HepG2 (cell line): ENCODE measurements around the gene DHX30. TPM values are rescaled to one million over a fixed set of nuclear protein-coding genes. Genes with fewer than 3 reads are reported as not detected.

ENCODE experiments used
- BCL3 ChIP-seq: sonication (generic); formaldehyde crosslinking; IDR thresholded peaks from 2 replicates; pipeline ENCODE4 v1.5.1; 2020; ENCODE audit warnings: mild to moderate bottlenecking, missing genetic modification reagents, moderate library complexity
- BRD4 ChIP-seq: sonication (generic); formaldehyde crosslinking; IDR thresholded peaks from 2 replicates; pipeline ENCODE4 v1.4.0; 2020; ENCODE audit warnings: missing genetic modification reagents
- CHD2 ChIP-seq: IDR thresholded peaks from 2 replicates; pipeline ENCODE4 v1.6.1; 2011; ENCODE audit warnings: low read depth, low read length, improper control_type of control experiment
- ELF1 ChIP-seq: sonication (generic); formaldehyde crosslinking; IDR thresholded peaks from 2 replicates; pipeline ENCODE4 v1.4.0; 2020; ENCODE audit warnings: missing genetic modification reagents
- FOXM1 ChIP-seq: sonication (generic); formaldehyde crosslinking; IDR thresholded peaks from 2 replicates; pipeline ENCODE4 v1.5.0; 2020; ENCODE audit warnings: missing genetic modification reagents
- MED1 ChIP-seq: sonication (generic); formaldehyde crosslinking; IDR thresholded peaks from 2 replicates; pipeline ENCODE4 v1.4.0; 2020; ENCODE audit warnings: missing genetic modification reagents
- NFE2 ChIP-seq: sonication (generic); formaldehyde crosslinking; IDR thresholded peaks from 2 replicates; pipeline ENCODE4 v1.4.0; 2020; ENCODE audit warnings: missing genetic modification reagents
- NRL ChIP-seq: sonication (generic); formaldehyde crosslinking; IDR thresholded peaks from 2 replicates; pipeline ENCODE4 v1.5.0; 2020; ENCODE audit warnings: missing genetic modification reagents, mild to moderate bottlenecking, moderate library complexity, borderline replicate concordance
- SNAPC2 ChIP-seq: sonication (generic); formaldehyde crosslinking; IDR thresholded peaks from 2 replicates; pipeline ENCODE4 v1.8.1; 2022; ENCODE audit warnings: mild to moderate bottlenecking, missing genetic modification reagents
- SRF ChIP-seq: IDR thresholded peaks from 2 replicates; pipeline ENCODE4 v1.6.1; 2011; ENCODE audit warnings: mild to moderate bottlenecking, low read depth, low read length, moderate library complexity
- SYNCRIP ChIP-seq: fragments of 200-400 bp; formaldehyde crosslinking; IDR thresholded peaks from 2 replicates; pipeline ENCODE4 v1.6.1; 2018; ENCODE audit warnings: mild to moderate bottlenecking, low read depth, low read length; ENCODE audit not compliant: insufficient read depth
- ZFP1 ChIP-seq: IDR thresholded peaks from 2 replicates; pipeline ENCODE4 v1.6.1; 2016
- ZNF124 ChIP-seq: sonication (generic); formaldehyde crosslinking; IDR thresholded peaks from 2 replicates; pipeline ENCODE4 v1.4.0; 2020; ENCODE audit warnings: missing genetic modification reagents
- ZNF136 ChIP-seq: sonication (generic); formaldehyde crosslinking; IDR thresholded peaks from 2 replicates; pipeline ENCODE4 v1.8.1; 2022; ENCODE audit warnings: low read depth, mild to moderate bottlenecking, moderate library complexity, missing genetic modification reagents
- ZNF205 ChIP-seq: IDR thresholded peaks from 2 replicates; pipeline ENCODE4 v1.6.1; 2018; ENCODE audit warnings: missing biosample characterization, missing genetic modification reagents
- ZNF230 ChIP-seq: sonication (generic); formaldehyde crosslinking; IDR thresholded peaks from 2 replicates; pipeline ENCODE4 v1.4.0; 2020; ENCODE audit warnings: mild to moderate bottlenecking, missing genetic modification reagents
- ZNF33B ChIP-seq: sonication (generic); formaldehyde crosslinking; IDR thresholded peaks from 2 replicates; pipeline ENCODE4 v1.5.1; 2020; ENCODE audit warnings: mild to moderate bottlenecking, missing genetic modification reagents
- ZXDC ChIP-seq: sonication (generic); formaldehyde crosslinking; IDR thresholded peaks from 2 replicates; pipeline ENCODE4 v1.5.0; 2020; ENCODE audit warnings: mild to moderate bottlenecking, missing genetic modification reagents
- polyA plus RNA-seq, 8 experiments: library from polyadenylated mRNA; depleted of rRNA in 3 of 8; stranded (reverse) in 7 of 8; unstranded in 1 of 8; fragments of >200 nt; fragmentation: Illumina TruSeq in 4 of 8; extraction: Trizol in 4 of 8; gene quantifications; 2 replicates each; pipeline versions ENCODE4 v1.2.1 to v1.2.3, GENCODE V29; 2011 to 2016; ENCODE audit warnings: low read depth in 4 of 8, missing spikeins in 1 of 8, mixed read lengths in 1 of 8; ENCODE audit not compliant: insufficient read depth in 1 of 8
- total RNA-seq, 5 experiments: library from RNA; depleted of rRNA; stranded (reverse); fragments of >200 nt; fragmentation: Illumina TruSeq; extraction: Trizol; gene quantifications; 2 replicates each; pipeline ENCODE4 v1.2.3, GENCODE V29; 2016; ENCODE audit warnings: low read depth in 1 of 5
- TF ChIP-seq, protein P1 (sequence below): sonication (generic); formaldehyde crosslinking; IDR thresholded peaks from 2 replicates; pipeline ENCODE4 v1.4.0; 2020; ENCODE audit warnings: missing genetic modification reagents
- TF ChIP-seq, protein P2 (sequence below): sonication (generic); formaldehyde crosslinking; IDR thresholded peaks from 2 replicates; pipeline ENCODE4 v1.4.0; 2020; ENCODE audit warnings: missing genetic modification reagents, borderline replicate concordance
- TF ChIP-seq, protein P3 (sequence below): sonication (generic); formaldehyde crosslinking; IDR thresholded peaks from 2 replicates; pipeline ENCODE4 v1.5.0; 2020; ENCODE audit warnings: missing genetic modification reagents

DHX30 gene
- total and polyA plus RNA-seq, 2 of the 13 experiments (the other 11 are each of a cell fraction or from before 2014, with no cell fraction given) = 30.6 to 59.4 TPM

- TF ChIP-seq, protein P1, sequence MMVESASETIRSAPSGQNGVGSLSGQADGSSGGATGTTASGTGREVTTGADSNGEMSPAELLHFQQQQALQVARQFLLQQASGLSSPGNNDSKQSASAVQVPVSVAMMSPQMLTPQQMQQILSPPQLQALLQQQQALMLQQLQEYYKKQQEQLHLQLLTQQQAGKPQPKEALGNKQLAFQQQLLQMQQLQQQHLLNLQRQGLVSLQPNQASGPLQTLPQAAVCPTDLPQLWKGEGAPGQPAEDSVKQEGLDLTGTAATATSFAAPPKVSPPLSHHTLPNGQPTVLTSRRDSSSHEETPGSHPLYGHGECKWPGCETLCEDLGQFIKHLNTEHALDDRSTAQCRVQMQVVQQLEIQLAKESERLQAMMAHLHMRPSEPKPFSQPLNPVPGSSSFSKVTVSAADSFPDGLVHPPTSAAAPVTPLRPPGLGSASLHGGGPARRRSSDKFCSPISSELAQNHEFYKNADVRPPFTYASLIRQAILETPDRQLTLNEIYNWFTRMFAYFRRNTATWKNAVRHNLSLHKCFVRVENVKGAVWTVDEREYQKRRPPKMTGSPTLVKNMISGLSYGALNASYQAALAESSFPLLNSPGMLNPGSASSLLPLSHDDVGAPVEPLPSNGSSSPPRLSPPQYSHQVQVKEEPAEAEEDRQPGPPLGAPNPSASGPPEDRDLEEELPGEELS (CRISPR knock-in tag) = no peak
- no peak; the same call in 1 of the 2 replicates for TF ChIP-seq ZNF33B (CRISPR knock-in tag)
- no peak for TF ChIP-seq ZFP1 (CRISPR knock-in tag)
- TF ChIP-seq, protein P2, sequence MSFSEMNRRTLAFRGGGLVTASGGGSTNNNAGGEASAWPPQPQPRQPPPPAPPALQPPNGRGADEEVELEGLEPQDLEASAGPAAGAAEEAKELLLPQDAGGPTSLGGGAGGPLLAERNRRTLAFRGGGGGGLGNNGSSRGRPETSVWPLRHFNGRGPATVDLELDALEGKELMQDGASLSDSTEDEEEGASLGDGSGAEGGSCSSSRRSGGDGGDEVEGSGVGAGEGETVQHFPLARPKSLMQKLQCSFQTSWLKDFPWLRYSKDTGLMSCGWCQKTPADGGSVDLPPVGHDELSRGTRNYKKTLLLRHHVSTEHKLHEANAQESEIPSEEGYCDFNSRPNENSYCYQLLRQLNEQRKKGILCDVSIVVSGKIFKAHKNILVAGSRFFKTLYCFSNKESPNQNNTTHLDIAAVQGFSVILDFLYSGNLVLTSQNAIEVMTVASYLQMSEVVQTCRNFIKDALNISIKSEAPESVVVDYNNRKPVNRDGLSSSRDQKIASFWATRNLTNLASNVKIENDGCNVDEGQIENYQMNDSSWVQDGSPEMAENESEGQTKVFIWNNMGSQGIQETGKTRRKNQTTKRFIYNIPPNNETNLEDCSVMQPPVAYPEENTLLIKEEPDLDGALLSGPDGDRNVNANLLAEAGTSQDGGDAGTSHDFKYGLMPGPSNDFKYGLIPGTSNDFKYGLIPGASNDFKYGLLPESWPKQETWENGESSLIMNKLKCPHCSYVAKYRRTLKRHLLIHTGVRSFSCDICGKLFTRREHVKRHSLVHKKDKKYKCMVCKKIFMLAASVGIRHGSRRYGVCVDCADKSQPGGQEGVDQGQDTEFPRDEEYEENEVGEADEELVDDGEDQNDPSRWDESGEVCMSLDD (CRISPR knock-in tag) = peak; percentile 25; the same call in 1 of the 2 replicates
- no peak for TF ChIP-seq SRF
- 0 out of 2 replicates have a peak, but pooled peaks have one; percentile 26 for TF ChIP-seq BRD4 (CRISPR knock-in tag)
- no peak for TF ChIP-seq SYNCRIP
- TF ChIP-seq ZNF136 = no peak
- TF ChIP-seq SNAPC2 (CRISPR knock-in tag) = no peak
- TF ChIP-seq FOXM1 = no peak
- peak; percentile 40; the same call in 1 of the 2 replicates for TF ChIP-seq BCL3 (CRISPR knock-in tag)
- no peak for TF ChIP-seq ZNF230 (CRISPR knock-in tag)
- TF ChIP-seq, protein P3, sequence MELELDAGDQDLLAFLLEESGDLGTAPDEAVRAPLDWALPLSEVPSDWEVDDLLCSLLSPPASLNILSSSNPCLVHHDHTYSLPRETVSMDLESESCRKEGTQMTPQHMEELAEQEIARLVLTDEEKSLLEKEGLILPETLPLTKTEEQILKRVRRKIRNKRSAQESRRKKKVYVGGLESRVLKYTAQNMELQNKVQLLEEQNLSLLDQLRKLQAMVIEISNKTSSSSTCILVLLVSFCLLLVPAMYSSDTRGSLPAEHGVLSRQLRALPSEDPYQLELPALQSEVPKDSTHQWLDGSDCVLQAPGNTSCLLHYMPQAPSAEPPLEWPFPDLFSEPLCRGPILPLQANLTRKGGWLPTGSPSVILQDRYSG = no peak
- TF ChIP-seq ZNF124 (CRISPR knock-in tag) = no peak
- peak; percentile 17; the same call in 1 of the 2 replicates for TF ChIP-seq MED1
- no peak; the same call in 1 of the 2 replicates for TF ChIP-seq NRL
- TF ChIP-seq ZXDC (CRISPR knock-in tag) = no peak; the same call in 1 of the 2 replicates
- no peak for TF ChIP-seq CHD2
- peak; percentile 80 for TF ChIP-seq ELF1
- TF ChIP-seq NFE2 (CRISPR knock-in tag) = no peak
- no peak for TF ChIP-seq ZNF205
Measured at GRCh38 chr3:47802734-47803479, at the start of gene DHX30 (continued).
